HG02571 (cell line): ENCODE measurements around the gene FBXO22.
"Not testable (repeated sequence)": the region's sequence is repeated elsewhere in the genome, so short reads cannot be mapped to it uniquely, and the experiment has no call there.

Experiments
- ATAC-seq: cut with Tn5 transposase; IDR thresholded peaks from one replicate; pipeline ENCODE4 v1.9.1; 2021; ENCODE audit warnings: mild to moderate bottlenecking, moderate library complexity; ENCODE audit not compliant: unreplicated experiment

The FBXO22 gene

DNA sequence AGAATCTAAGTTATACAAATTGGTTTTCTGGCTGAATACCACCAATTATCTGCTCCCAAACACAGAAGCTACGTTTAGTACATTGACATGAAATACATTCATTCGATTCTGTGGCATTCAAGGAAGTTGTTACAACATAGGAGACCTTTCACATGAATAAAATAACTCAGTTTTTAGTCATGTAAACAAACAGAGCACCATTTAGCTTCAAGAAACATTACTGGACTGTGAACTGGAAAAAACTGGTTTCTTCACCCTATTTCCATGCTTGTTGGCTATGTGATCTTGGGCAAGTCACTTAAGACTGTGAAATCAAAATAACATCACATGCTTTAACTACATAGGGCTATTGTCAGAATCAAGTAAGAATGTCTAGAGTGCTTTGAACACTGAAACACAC is 62.4 kb downstream of the FBXO22 start:
- no peak for ATAC-seq

DNA sequence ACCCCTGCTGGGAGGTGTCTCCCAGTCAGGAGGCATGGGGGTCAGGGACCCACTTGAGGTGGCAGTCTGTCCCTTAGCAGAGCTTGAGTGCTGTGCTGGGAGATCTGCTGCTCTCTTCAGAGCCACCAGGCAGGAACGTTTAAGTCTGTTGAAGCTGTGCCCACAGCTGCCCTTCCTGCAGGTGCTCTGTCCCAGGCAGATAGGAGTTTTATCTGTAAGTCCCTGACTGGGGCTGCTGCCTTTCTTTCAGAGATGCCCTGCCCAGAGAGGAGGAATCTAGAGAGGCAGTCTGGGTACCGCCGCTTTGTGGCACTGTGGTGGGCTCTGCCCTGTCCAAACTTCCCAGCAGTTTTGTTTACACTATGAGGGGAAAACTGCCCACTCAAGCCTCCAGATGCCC is 73.1 kb downstream of the FBXO22 start:
- ATAC-seq: not testable (repeated sequence)

DNA sequence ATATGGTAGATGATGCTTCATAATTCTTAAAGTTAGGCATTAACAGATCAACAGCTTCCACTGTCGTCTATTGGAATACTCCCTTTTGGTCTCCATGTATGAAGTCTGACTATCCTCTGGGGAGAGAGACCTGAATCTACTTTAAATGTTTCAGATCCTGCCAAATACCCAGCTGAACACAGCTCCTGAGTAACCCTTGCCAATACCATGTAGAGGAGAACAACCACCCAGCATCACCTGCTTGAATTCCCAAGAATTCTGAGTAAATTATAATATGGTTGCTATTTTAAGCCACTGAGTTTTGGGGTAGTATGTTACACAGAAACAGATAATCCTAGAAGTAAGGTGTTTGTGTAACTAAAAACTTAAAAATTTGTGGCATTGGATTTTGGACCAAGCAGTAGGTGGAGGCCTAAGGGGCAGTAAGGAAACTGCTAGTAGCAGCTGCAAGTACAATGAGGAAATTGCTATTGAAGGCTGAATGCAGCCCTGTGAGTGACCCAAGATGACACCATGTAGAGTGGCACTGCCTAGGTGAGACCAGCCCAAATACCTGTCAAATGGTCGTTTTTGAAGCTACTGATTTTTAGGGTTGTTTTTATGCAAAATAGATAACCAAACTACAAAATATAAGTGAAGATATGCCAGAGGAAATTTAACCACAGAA is 77.6 kb downstream of the FBXO22 start:
- no peak for ATAC-seq

DNA sequence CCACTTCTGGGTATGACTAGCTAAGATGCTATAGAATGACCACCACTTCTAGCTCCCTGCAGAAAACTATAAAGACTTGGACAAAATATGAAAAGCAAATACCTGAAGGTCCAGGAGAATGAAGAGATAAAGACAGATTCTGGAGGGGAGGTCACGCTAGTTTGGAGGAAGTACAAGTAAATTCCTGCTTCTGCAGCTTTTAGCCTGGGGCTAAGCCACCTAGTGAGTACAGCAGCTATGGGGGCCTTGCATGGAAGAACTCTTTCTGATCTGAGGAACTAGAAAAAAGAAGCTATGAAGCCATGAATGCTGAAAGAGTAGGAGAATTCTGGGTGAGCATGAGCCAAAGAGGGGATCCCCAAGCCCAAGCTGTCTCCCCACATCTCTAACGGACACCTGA is 78.8 kb downstream of the FBXO22 start:
- no peak for ATAC-seq

DNA sequence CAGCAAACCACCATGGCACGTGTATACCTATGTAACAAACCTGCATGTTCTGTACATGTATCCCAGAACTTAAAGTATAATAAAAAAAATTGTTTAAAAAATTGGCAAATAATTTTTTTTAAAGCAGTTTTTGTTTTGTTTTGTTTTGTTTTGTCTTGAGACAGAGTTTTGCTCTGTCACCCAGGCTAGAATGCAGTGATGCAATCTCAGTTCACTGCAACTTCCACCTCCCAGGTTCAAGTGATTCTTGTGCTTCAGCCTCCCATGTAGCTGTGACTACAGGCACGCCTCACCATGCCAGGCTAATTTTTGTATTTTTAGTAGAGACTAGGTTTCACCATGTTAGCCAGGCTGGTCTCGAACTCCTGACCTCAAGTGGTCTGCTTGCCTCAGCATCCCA is 81.0 kb downstream of the FBXO22 start:
- ATAC-seq: not testable (repeated sequence)

DNA sequence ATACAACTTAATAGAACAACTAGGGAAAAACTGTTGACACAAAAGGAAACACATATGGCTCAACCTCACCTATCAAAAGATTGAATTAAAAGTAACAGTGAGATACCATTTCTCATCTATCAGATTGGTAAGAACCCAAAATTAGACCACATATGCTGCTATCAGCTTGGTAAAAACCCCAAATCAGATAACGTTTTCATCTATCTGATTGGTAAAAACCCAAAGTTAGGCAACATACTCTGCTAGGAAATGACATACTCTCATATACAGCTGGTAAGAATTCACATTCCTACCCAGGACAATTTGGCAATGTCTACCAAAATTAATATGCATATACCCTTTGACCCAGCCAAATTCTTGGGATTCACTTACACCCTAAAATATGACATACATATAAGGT is 82.3 kb downstream of the FBXO22 start:
- ATAC-seq: no peak

DNA sequence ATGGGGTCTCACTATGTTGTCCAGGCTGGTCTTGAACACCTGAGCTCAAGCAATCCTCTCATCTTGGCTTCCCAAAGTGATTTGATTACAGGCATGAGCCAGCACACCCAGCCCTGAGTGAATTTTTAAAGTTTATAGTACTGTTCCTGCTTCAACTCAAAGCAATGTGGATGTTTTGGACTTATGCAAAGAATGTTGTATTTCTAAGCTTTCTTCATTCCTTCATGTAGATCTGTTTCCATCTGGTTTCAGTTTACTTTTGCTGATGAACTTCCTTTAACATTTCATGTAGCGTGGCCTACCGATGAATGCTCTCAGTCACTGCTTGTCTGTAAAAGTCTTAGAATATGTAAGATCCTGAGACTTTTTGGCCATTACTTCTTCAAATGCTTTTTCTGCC is 85.4 kb downstream of the FBXO22 start:
- ATAC-seq: no peak

DNA sequence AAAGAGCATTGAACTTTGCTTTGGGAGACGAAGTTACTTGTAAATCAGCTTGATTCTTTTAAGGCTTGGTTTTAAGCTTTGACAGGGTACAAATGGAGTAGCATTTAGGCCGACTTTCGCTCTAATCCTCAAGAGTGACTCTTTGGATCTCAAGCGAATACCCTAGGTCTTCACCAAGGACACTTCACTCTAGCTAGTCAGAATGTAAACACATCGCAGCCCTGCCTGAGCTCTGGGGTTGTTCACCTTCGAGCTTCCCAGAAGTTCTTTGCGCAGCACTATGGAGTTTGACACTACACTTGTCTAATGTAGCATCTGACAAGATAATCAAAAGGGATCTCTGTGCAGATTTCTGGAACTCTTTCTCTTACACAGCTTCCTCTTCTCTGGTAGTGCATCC is 86.2 kb downstream of the FBXO22 start:
- ATAC-seq: no peak
